DMS153 (cell line): Measurements from ENCODE around the gene OR2V2.
"Not testable (repeated sequence)": the region's sequence is repeated elsewhere in the genome, so short reads cannot be mapped to it uniquely, and the experiment has no call there.

ENCODE experiments used
- DNase-seq: peaks from one replicate; lab custom pipeline; 2025; lab: John Stamatoyannopoulos, UW

Gene OR2V2

DNA sequence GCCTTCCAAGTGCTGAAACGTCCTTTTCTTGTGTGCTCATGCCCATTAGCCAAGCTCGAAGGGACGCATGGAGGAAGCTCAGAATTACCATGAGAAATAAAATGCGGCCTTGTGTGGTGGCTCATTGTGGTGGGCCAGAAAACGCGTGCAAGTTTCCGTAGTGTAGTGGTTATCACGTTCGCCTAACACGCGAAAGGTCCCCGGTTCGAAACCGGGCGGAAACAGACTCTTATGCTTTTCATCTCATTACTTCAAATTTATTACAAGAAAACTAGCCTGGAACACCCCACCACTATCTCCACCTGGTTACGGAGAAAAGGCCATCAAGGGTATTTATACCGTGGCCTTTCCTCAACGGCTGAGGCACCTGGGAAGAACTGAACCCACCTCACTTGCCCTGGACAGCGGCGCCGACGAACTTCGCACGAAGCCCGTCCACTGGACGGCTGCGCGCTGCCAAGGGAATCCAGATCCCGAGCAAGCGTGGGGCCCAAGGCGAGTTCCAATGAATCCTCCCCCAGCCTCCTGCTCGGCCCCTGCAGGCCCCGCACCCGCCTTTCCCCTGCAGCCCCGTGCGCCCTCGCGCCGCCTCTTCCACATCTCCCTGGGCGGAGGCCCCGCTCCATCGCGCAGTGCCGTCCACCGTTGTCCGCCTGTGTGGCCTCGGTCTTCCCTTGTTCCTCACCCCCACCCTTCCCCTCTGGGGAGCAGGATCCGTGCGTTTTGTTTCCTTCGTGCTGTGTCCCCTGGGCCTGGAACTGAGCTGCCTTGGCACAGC lies 22.3 kb downstream of the OR2V2 start:
- peak; percentile 8 for DNase-seq

DNA sequence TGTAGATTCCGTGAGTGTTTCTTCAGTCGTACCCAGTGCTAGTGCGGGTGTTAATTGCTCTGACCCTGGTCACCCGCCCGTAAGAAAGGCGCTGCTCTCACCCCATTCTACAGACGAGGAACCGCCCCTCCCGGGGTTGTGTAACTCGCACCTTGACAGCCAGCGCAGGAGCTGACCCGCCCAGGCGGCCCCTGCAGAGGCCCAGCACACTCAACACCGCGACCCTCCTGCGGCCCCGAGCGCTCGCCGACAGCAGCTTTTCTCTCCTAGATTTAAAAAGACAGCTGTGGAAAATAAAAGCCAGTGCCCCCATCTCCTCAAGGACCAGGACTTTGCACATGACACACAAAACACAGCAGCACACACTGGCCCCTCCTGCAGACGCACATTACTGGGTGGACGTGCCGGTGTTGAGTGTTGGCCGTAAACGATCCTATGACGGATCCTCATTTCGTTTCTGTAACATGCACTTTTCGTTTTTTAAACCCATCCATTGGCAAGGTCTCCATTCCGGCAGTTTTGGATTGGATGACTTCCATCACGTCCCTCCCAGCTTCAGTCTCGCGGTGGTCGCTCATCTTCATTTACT lies 22.9 kb downstream of the OR2V2 start:
- no peak for DNase-seq

DNA sequence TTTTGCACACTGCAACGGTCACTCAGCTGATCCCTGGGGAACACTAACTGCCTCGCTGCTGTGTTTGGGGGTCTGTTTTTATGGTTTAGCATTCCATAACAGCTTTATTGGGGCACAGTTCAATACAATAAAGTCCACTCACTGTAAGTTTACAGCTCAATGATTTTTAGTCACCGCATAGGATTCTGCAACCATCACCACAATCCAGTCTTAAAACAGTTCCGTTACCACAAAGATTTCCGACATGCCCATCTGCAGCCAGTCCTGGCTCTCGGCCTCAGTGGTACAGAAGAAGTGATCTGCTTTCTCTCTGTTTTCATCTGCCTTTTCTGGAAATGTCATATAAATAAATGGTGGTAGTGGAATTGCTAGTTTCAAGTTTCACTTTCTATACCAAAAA lies 23.6 kb downstream of the OR2V2 start:
- DNase-seq, result no peak

DNA sequence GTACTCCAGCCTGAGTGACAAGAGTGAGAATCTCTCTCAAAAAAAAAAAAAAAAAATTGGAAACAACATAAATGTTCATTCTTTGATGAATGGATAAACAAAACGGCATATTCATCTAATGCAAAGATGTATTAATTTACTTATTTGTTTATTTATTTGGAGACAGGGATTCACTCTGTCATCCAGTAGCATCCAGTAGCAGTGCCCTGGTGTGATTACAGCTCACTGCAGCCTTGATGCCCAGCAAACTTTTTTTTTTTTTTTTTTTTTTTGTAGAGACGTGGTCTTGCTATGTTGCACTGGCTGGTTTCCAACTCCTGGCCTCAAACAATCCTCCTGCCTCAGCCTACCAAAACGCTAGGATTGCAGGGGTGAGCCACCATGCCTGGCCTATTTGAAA lies 24.4 kb downstream of the OR2V2 start:
- DNase-seq, result no peak

DNA sequence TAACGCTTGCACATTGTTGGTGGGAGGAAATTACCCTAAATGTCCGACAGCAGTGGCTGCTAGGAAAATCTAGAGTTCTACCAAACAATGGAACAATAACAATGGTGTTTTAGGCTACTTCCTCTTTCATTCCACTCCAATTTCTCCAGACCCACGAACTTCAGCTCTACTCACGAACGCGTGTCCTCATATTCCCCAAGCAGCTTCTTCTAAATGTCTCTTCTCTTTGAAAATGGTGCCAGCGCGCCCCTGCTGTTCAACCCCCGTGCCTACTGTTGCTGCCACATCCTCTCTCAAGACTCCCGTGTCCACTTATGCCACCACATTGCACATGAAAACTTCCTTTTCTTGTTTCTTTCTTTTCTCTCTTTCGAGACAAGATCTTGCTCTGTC lies 25.6 kb downstream of the OR2V2 start:
- no peak for DNase-seq

DNA sequence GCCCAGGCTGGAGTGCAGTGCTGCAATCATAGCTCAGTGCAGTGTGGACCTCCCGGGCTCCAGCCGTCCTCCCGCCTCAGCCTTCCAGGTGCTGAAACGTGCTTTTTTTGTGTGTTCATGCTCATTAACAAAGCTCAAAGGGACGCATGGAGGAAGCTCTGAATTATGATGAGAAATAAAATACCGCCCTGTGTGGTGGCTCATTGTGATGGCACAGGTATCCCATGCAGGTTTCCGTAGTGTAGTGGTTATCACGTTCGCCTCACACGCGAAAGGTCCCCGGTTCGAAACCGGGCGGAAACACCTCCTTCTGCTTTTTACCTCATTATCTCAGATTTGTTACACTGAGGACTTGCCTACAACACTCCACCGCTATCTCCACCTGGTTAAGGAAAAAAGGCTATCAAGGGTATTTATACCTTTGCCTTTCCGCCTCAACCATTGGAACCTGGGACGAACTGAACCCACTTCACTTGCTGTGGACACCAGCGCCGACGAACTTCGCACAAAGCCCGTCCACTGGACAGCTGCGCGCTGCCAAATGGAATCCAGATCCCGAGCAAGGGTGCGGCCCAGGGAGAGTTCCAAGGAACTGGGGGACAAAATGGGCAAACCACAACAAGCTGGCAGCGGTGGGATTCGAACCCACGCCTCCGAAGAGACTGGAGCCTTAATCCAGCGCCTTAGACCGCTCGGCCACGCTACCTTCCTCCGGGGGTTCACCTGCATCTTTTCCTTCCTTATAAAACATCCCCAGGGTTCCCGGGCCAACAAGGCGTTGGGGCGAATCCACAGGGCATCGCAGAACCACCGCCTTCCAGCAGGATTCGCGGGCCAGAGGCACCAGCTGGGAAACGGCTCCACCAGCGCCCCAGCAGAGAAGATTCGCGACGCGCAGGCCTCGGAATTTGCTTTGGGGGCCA lies 26.3 kb downstream of the OR2V2 start:
- no peak for DNase-seq

DNA sequence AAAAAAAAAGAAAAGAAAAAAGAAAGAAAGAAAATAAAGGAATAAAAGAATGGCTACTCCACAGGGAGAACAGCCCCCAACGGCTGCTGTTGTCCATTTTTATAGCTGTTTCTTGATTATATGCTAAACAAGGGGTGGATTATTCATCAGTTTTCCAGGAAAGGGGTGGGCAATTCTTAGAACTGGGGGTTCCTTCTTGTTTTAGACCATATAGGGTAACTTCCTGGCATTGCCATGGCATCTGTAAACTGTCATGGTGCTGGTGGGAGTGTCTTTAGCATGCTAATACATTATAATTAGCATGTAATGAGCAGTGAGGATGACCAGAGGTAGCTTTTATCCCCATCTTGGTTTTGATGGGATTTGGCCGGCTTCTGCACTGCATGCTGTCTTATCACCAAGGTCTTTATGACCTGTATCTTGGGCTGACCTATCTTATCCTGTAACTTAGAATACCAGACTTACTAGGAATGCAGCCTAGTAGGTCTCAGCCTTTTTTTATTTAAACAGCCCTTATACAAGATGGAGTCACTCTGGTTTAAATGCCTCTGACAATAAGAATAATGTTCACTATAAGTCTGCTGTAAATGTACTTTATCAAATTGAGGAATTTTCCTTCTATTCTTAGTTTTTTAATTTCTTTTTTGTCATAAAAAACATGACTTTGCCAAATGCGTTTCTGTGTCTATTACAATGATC lies 29.0 kb downstream of the OR2V2 start:
- DNase-seq, result no peak

DNA sequence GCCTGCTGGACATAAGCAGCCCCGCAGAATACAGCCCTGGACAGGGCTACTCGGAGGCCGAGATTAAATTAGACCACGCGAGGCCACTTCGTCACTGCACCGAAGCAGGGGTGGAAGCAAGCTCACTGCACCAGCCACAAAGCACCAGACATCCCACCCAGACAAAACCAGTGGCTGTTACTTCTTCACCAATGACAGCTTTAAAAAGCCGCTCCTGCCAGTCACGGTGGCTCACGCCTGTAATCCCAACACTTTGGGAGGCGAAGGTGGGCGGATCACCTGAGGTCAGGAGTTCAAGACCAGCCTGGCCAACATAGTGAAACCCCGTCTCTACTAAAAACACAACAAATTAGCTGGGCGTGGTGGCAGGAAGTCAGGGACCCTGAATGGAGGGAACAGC lies 30.2 kb downstream of the OR2V2 start:
- not testable (repeated sequence) for DNase-seq

DNA sequence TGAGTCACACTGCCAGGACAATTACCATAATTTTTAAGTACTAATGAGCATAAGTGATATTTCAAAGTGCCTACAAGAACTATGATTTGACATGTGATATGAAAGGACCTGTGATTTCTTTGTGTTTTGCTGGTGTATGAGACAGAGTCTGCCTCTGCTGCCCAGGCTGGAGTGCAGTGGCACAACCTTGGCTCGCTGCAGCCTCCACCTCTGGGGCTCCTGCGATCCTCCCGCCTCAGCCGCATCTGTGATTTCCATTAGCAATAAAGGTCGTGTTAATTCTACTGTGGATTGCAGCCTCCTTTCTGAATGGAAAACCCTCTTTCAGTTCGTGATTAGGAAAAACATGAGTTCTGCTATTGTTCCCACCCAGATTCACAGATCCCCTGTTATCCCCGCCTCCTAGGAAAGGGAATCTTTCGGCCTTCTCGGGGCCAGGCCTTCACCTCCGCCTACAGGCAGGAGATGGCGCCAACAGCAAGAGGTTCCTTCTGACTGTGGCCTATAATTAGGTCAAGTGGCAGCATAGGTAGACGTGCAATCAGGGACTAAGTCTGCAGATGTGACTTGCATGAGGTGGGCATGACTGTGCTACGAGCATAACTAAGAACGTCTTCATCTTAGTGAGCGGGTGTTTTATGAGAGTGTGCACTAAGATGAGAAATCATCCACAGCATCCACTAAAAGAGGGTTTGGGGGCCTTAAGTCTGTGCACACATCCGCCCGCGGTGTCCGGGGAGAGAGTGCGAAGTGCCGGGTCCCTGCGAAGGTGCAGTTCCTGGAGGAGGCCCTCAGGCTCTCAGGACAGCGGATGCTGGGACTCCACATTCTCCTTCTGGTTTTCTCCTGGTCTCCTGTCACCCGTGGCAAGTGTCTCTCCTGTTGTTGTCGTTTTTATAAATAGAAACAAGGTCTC lies 34.5 kb downstream of the OR2V2 start:
- DNase-seq, result no peak

DNA sequence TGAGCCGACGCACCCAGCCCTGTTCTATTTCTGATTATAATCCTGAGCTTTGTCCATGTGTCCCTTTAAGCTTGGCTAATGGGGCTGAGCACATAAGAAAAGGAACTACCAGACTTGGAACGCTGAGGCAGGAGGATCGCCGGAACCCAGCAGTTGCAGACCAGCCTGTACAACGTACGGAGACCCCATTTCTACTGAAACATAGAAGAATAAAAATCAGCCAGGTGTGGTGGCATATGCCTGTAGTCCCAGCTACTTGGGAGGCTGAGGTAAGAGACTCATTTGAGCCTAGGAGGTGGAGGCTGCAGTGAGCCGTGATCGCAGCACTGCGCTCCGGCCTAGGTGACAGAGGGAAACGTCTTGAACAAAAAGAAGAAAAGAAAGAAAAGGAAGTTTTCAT lies 35.3 kb downstream of the OR2V2 start:
- DNase-seq, result no peak

DNA sequence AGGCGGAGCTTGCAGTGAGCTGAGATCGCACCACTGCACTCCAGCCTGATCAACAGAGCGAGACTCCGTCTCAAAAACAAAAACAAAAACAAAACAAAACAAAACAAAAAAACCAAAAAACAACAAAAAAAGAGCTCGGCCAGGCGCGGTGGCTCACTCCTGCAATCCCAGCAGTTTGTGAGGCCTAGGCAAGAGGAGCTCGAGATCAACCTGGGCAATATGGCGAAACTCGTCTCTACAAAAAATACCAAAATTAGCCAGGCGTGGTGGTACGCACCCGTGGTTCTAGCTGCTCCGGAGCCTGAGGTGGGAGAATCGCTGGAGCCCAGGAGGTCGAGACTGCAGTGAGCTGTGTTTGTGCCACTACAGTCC lies 37.4 kb downstream of the OR2V2 start:
- DNase-seq, result no peak

DNA sequence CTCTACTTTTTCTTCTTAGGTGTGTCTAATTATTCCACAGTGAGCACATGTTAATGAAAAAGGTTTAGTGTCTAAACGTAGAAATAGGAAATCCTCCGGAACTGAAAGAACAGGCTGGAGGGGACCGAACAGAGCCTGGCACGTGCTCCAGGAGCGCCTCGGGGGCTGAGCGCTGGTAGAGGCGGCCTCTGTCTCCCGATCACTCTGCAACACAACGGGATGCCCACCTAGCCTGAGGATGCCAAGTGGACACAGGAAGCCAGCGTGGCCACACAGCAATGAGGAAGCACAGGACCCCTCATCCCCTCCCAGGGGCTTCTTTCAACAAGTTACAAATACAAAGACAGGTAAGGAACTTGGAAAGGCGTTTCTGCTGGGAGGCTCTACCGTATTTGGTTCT lies 38.2 kb downstream of the OR2V2 start:
- DNase-seq, result no peak

DNA sequence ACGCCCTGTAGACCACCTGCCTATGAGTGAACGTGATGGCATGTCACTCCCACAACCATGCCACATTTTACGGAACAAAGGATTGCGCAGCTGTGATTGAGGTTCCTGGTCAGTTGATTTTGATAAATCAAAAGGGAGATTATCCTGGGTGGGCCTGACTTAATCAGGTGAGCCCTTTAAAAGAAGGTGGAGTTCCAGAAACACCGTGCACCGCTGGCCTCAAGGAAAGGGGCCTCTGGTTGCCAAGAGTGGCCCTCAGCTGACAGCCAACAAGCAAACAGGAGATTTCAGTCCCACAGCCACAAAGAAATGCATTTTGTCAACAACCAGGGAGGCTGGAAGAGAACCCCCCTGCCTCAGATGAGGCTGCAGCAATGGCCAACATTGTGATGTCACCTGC lies 38.6 kb downstream of the OR2V2 start:
- no peak for DNase-seq

DNA sequence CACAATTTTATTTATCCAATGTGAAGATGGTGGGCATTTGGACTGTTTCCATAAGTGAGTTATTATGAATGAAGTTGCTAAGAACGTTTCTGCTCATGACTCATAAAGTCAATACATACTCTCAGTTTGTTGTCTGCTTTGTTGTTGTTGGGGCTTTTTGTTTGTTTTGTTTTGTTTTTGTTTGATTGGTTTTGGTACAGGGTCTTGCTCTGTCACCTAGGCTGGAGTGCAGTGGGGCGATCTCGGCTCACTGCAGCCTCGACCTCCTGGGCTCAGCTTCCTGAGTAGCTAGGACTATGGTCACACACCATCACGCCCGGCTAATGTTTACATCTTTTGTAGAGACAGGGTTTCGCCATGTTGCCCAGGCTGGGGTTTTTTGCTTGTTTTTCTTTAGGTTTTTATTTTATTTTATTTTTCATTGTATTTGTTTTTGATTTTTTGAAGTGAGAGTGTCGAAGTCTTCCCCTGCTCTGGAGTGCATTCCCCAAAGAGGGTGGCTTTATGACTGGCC lies 39.7 kb downstream of the OR2V2 start:
- no peak for DNase-seq

DNA sequence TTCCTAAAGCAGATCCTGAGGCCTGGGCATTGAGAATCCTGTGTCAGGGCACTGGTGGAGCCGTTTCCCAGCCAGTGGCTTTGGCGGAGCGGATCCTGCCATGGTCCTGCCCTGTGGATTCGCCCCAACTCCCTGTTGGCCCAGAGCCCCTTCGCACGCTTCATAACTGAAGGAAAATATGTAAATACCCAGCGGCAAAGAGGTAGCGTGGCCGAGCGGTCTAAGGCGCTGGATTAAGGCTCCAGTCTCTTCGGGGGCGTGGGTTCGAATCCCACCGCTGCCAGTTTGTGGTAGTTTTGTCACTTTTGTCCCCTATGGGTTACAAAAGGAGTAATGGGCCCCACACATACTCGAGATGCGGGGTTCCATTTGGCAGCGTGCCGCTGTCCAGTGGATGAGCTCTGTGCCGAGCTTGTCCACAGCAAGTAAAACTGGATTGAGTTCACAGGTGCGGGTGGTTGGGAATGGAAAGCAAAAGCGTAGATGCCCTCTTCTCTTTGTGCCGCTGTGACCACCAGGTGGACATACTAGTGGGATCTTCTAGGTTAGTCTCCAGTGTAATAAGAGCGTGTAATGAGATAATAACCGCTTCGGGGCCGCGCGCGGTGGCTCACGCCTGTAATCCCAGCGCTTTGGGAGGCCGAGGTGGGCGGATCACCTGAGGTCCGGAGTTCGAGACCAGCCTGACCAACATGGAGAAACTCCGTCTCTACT lies 40.3 kb downstream of the OR2V2 start:
- no peak for DNase-seq

DNA sequence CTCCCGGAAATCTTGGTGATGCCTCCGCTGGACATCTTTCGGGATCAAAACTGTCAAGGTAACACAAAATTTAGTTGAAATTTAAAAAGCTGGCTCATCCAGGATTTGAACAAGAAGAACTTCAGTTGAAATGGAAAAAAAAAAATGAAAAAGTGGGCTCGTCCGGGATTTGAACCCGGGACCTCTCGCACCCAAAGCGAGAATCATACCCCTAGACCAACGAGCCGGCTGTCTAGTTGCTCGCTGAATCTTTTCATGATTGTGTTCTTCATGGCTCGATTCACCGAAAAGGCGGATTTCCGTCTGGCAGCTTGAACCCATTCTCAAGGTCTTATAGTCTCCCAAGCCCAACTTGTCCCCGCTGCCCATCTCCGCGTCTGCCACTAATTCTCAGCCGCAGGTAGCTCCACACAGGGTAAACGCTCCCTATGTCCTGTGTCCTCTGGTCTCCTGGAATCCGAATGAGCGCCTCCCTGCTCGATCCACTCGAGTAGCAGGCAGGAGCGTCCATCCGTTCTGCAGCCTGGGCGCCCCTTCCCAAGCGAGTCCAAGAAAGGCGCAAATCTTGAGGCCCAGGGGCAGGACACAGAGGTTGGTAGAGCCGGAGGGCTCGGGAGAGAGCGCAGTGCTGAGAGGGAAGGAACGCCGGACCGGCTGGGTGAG lies 41.4 kb downstream of the OR2V2 start:
- DNase-seq, result no peak

DNA sequence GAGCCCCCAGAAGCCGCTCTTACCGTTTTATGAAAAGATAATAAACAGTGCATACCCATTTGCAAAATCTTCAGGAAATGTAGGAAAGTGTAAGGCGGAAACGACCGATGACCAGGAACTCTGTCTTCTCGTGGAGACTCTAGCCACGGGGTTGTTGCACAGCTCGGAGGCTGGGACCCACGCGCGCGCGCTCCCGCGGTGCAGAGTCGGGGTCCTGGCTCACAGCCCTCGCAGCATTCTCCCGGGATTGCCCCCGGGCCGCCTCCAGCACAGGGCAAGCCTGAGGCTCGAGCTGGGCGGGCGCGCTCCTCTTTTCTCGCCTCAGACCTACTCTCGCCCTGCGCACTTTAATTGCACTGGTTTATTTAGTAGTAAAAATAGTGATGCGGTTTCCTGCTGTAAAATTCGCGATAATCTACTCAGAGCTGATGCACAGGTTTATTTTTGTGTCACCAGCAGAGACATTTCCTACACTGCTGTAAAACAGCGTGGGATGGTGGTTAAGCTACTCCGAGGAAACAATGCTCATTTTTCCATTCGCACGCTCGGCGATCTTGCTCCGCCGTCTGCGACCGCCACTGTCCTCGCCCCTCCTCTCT lies 42.1 kb downstream of the OR2V2 start:
- DNase-seq, result no peak

DNA sequence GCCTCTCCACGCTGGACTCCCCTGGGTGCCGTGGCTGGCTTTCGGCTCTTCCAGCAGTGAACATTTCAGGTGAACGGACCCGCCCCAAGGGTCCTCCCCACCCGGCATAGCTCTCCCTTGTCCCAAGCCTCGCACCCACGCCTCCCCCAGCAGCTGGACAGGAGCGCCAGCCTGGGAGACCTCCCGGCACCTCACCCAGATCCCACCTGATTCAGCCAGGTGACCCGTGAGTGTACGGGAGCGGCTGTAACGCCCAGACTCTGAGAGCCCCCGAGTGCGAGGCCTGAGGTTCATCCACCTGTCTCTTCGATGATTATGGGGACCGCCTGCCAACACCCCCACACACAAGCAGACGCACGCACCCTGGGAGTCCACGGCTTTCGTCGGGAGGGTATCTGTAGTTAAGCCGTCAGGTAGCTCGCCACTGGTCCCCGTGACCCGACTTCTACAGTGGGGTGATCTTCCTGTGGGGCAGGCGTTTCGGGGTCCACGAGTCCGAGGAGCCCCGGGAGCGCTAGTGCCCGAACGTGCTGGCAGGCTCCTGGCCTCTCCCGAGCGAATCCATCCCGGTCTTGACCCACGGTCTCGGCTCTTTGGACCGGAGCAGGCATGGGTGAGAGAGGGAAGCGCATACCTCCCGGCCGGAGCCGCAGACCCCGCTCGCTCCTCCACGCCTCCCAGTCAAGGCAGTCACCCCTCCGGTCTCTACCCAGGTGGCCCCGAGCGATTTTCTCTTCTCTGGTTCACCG lies 42.8 kb downstream of the OR2V2 start:
- DNase-seq, result no peak
